ENCODE results near the gene PEAK1.

The PEAK1 gene

DNA sequence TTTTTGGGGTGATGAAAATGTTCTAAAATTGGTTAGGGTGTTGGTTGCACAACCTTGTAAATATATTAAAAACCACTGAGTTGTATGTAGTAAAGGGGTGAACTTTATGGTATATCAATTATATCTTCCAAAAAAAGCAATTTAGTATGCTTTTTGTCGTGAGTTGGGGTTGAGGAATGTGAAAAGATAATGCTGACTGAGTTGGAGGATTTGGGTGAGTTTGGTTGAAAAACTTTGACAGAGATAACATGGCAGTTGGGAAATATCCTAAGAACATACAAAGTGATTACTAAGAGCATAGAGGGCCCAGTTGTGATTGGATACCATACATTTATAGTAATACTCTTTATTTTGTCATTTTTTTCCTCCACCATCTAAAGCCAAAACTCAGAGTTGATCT lies 34.4 kb upstream of the PEAK1 start:
- H2AK5ac ChIP-seq (ENCODE audit: low read depth, low read length) = no peak overlapping the region
- H3K36me3 ChIP-seq (replicated peaks in 1 of 2; ENCODE audit: control insufficient read depth in 2 of 2, insufficient read depth in 2 of 2, low read length in 2 of 2) = peaks cover 3 to 31% of the 10 kb centered on the region in 2 donors
- H3K9me3 ChIP-seq (replicated peaks in 1 of 2; ENCODE audit: control insufficient read depth in 2 of 2, insufficient read depth in 1 of 2, low read depth in 1 of 2, low read length in 2 of 2) = peaks cover 1 to 12% of the 10 kb centered on the region in 2 donors
- no peak overlapping the region for H3K9ac ChIP-seq (ENCODE audit: low read depth, low read length, poor library complexity)
- H3K14ac ChIP-seq (ENCODE audit: low read length) = no peak overlapping the region
- no peak overlapping the region for H2BK12ac ChIP-seq (ENCODE audit: low read length)
- no peak overlapping the region for H3K27ac ChIP-seq (replicated peaks; ENCODE audit: low read length)
- no peak overlapping the region for H2BK5ac ChIP-seq (ENCODE audit: low read length)
- H3K27me3 ChIP-seq (ENCODE audit: control insufficient read depth in 3 of 3, insufficient read depth in 3 of 3, low read depth in 1 of 3, low read length in 3 of 3) = no peaks in the 10 kb centered on the region
- H3K18ac ChIP-seq (ENCODE audit: low read length) = no peak overlapping the region
- no peak overlapping the region for H3K4me2 ChIP-seq (ENCODE audit: insufficient read depth, low read length, poor library complexity, severe bottlenecking)
- no peak for DNase-seq (ENCODE audit: low spot score)
- H3K4me3 ChIP-seq (ENCODE audit: low read length in 2 of 2) = no peak overlapping the region
- H2AFZ ChIP-seq (ENCODE audit: low read length) = no peak overlapping the region
- H2BK120ac ChIP-seq (ENCODE audit: low read depth, low read length) = no peak overlapping the region
- no peak overlapping the region for H3K23ac ChIP-seq (ENCODE audit: low read depth, low read length, poor library complexity)
- no peaks in the 10 kb centered on the region for H3K79me1 ChIP-seq (ENCODE audit: low read depth, low read length)
- H3K4me1 ChIP-seq (ENCODE audit: control insufficient read depth in 2 of 2, insufficient read depth in 1 of 2, low read depth in 1 of 2, low read length in 2 of 2) = peaks cover 0 to 3% of the 10 kb centered on the region in 2 donors
- no peak overlapping the region for H4K8ac ChIP-seq (ENCODE audit: low read depth, low read length)
- no peak overlapping the region for H2BK15ac ChIP-seq (ENCODE audit: low read length)
- H4K91ac ChIP-seq (ENCODE audit: low read depth, low read length, poor library complexity) = no peak overlapping the region
- WGBS, 2 donors (ENCODE audit: extremely low coverage in 2 of 2, insufficient read length in 2 of 2, insufficient replicate concordance in 1 of 2) = 100% methylated on average over 1 of the region's 1 CpG; no CpG with 5 or more reads in 1 of the 2 donors
- H3K4ac ChIP-seq (ENCODE audit: low read length) = no peak overlapping the region

DNA sequence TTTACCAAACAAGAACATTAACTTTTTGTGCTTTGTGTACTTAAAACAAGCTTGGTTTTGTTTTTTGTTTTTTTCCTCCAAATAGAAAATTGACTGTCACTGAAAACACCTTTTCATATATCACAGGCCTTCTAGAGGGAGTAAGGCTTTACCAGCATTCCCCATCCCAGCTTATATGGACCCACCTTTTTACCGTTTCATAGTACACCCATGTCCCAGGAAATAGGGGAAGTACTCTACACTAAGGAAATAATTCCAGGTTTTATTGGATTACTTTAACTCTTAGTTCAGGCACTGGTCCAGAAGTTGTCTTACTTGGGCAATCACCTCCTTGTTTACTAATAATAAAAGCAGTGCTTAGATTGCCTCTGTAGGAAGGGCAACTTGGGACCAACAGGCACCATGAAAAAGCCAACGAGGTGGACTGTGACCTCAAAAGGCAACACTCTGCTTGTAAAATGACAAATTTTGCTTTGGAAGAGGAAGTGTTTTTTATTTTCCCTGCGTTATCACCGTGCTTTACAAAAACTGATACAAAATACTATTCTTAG lies 27.0 kb upstream of the PEAK1 start:
- H3K18ac ChIP-seq (ENCODE audit: low read length) = no peak overlapping the region
- H2AFZ ChIP-seq (ENCODE audit: low read length) = no peak overlapping the region
- H3K9ac ChIP-seq (ENCODE audit: low read depth, low read length, poor library complexity) = no peak overlapping the region
- H3K4me2 ChIP-seq (ENCODE audit: insufficient read depth, low read length, poor library complexity, severe bottlenecking) = no peak overlapping the region
- no peak overlapping the region for H2AK5ac ChIP-seq (ENCODE audit: low read depth, low read length)
- no peaks in the 10 kb centered on the region for H3K4me1 ChIP-seq (ENCODE audit: control insufficient read depth in 2 of 2, insufficient read depth in 1 of 2, low read depth in 1 of 2, low read length in 2 of 2)
- H4K91ac ChIP-seq (ENCODE audit: low read depth, low read length, poor library complexity) = no peak overlapping the region
- WGBS, 2 donors (ENCODE audit: extremely low coverage in 2 of 2, insufficient read length in 2 of 2, insufficient replicate concordance in 1 of 2) = no CpG with 5 or more reads among the region's 4 CpGs
- H3K14ac ChIP-seq (ENCODE audit: low read length) = no peak overlapping the region
- H2BK15ac ChIP-seq (ENCODE audit: low read length) = no peak overlapping the region
- no peak overlapping the region for H3K4ac ChIP-seq (ENCODE audit: low read length)
- H3K23ac ChIP-seq (ENCODE audit: low read depth, low read length, poor library complexity) = no peak overlapping the region
- no peak for DNase-seq (ENCODE audit: low spot score)
- H3K36me3 ChIP-seq (replicated peaks in 1 of 2; ENCODE audit: control insufficient read depth in 2 of 2, insufficient read depth in 2 of 2, low read length in 2 of 2) = peaks cover 0 to 36% of the 10 kb centered on the region in 2 donors
- peaks cover 1 to 12% of the 10 kb centered on the region in 2 donors for H3K9me3 ChIP-seq (replicated peaks in 1 of 2; ENCODE audit: control insufficient read depth in 2 of 2, insufficient read depth in 1 of 2, low read depth in 1 of 2, low read length in 2 of 2)
- no peak overlapping the region for H3K4me3 ChIP-seq (ENCODE audit: low read length in 2 of 2)
- H4K8ac ChIP-seq (ENCODE audit: low read depth, low read length) = no peak overlapping the region
- H3K79me1 ChIP-seq (ENCODE audit: low read depth, low read length) = no peaks in the 10 kb centered on the region
- no peak overlapping the region for H2BK120ac ChIP-seq (ENCODE audit: low read depth, low read length)
- no peak overlapping the region for H3K27ac ChIP-seq (replicated peaks; ENCODE audit: low read length)
- no peak overlapping the region for H2BK5ac ChIP-seq (ENCODE audit: low read length)
- no peak overlapping the region for H2BK12ac ChIP-seq (ENCODE audit: low read length)
- H3K27me3 ChIP-seq (ENCODE audit: control insufficient read depth in 3 of 3, insufficient read depth in 3 of 3, low read depth in 1 of 3, low read length in 3 of 3) = no peaks in the 10 kb centered on the region

DNA sequence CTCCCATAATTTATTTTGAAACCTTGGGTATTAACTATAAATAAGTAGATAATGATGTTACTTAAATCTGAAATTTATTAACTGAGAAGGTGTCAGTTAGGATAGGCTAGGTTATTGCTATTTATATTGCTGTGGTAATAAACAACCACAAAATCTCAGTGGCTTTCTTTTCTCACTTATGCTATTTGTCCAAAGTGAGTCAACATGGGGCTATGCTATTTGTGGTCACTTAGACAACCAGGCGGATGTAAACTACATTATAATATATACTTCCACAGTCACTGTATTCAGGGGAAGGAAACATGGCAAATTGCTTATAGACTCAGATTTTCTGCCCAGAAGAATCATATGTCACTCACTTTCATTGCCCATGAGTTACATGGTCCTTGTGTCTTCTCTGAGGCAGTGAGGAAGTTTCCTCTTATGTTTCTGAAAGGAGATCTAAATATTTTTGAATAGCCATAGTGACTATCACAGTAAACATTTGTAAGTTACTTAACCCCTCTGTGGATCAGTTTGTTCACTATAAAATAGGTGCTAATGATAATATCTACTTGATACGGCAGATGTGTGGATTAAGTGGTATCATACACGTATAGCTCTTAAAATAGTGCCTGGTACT lies 20.6 kb upstream of the PEAK1 start:
- Histone ChIP-seq H3K14ac (ENCODE audit: low read length) (no peak overlapping the region), H4K91ac (ENCODE audit: low read depth, low read length, poor library complexity) (no peak overlapping the region), H2BK120ac (ENCODE audit: low read depth, low read length) (no peak overlapping the region), H3K4me1 (ENCODE audit: control insufficient read depth in 2 of 2, insufficient read depth in 1 of 2, low read depth in 1 of 2, low read length in 2 of 2) (no peaks in the 10 kb centered on the region), H2BK12ac (ENCODE audit: low read length) (no peak overlapping the region), H2AFZ (ENCODE audit: low read length) (no peak overlapping the region), H2AK5ac (ENCODE audit: low read depth, low read length) (no peak overlapping the region), H3K23ac (ENCODE audit: low read depth, low read length, poor library complexity) (no peak overlapping the region), H3K27ac (replicated peaks; ENCODE audit: low read length) (no peak overlapping the region), H4K8ac (ENCODE audit: low read depth, low read length) (no peak overlapping the region), H3K4me2 (ENCODE audit: insufficient read depth, low read length, poor library complexity, severe bottlenecking) (no peak overlapping the region), H3K9me3 (replicated peaks in 1 of 2; ENCODE audit: control insufficient read depth in 2 of 2, insufficient read depth in 1 of 2, low read depth in 1 of 2, low read length in 2 of 2) (no peaks in the 10 kb centered on the region), H3K4ac (ENCODE audit: low read length) (no peak overlapping the region), H3K9ac (ENCODE audit: low read depth, low read length, poor library complexity) (no peak overlapping the region), H3K4me3 (ENCODE audit: low read length in 2 of 2) (no peak overlapping the region), H3K79me1 (ENCODE audit: low read depth, low read length) (no peaks in the 10 kb centered on the region), H3K36me3 (replicated peaks in 1 of 2; ENCODE audit: control insufficient read depth in 2 of 2, insufficient read depth in 2 of 2, low read length in 2 of 2) (peaks cover 0 to 5% of the 10 kb centered on the region in 2 donors), H2BK5ac (ENCODE audit: low read length) (no peak overlapping the region), H3K27me3 (ENCODE audit: control insufficient read depth in 3 of 3, insufficient read depth in 3 of 3, low read depth in 1 of 3, low read length in 3 of 3) (no peaks in the 10 kb centered on the region), H3K18ac (ENCODE audit: low read length) (no peak overlapping the region), H2BK15ac (ENCODE audit: low read length) (no peak overlapping the region)
- DNase-seq (ENCODE audit: low spot score) = no peak
- no CpG with 5 or more reads among the region's 3 CpGs for WGBS, 2 donors (ENCODE audit: extremely low coverage in 2 of 2, insufficient read length in 2 of 2, insufficient replicate concordance in 1 of 2)

DNA sequence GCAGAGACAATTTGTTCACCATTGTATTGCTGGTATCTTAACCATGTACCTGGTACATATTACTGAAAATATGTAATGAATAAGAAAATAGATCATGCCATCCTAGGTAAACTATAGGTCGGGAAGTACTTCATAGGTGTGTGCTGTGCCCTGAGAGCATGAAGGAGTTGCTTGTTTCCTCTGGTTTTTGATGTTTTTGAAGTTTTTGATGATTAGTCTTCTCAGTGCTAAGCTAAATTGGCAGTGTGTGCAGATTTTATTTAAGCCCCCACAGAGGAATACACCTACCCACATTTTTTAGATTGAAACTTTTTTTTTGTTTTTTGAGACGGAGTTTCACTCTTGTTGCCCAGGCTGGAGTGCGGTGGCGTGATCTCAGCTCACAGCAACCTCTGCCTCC lies 17.4 kb upstream of the PEAK1 start:
- H3K9me3 ChIP-seq (replicated peaks in 1 of 2; ENCODE audit: control insufficient read depth in 2 of 2, insufficient read depth in 1 of 2, low read depth in 1 of 2, low read length in 2 of 2) = no peaks in the 10 kb centered on the region
- H2BK5ac ChIP-seq (ENCODE audit: low read length) = no peak overlapping the region
- no peak overlapping the region for H2BK15ac ChIP-seq (ENCODE audit: low read length)
- H4K91ac ChIP-seq (ENCODE audit: low read depth, low read length, poor library complexity) = no peak overlapping the region
- DNase-seq (ENCODE audit: low spot score) = no peak
- peaks cover 0 to 5% of the 10 kb centered on the region in 2 donors for H3K36me3 ChIP-seq (replicated peaks in 1 of 2; ENCODE audit: control insufficient read depth in 2 of 2, insufficient read depth in 2 of 2, low read length in 2 of 2)
- H3K27me3 ChIP-seq (ENCODE audit: control insufficient read depth in 3 of 3, insufficient read depth in 3 of 3, low read depth in 1 of 3, low read length in 3 of 3) = no peaks in the 10 kb centered on the region
- H3K79me1 ChIP-seq (ENCODE audit: low read depth, low read length) = no peaks in the 10 kb centered on the region
- no peak overlapping the region for H3K14ac ChIP-seq (ENCODE audit: low read length)
- no peaks in the 10 kb centered on the region for H3K4me1 ChIP-seq (ENCODE audit: control insufficient read depth in 2 of 2, insufficient read depth in 1 of 2, low read depth in 1 of 2, low read length in 2 of 2)
- H4K8ac ChIP-seq (ENCODE audit: low read depth, low read length) = no peak overlapping the region
- no peak overlapping the region for H3K27ac ChIP-seq (replicated peaks; ENCODE audit: low read length)
- H3K4me2 ChIP-seq (ENCODE audit: insufficient read depth, low read length, poor library complexity, severe bottlenecking) = no peak overlapping the region
- no peak overlapping the region for H3K4me3 ChIP-seq (ENCODE audit: low read length in 2 of 2)
- no peak overlapping the region for H3K9ac ChIP-seq (ENCODE audit: low read depth, low read length, poor library complexity)
- H2BK120ac ChIP-seq (ENCODE audit: low read depth, low read length) = no peak overlapping the region
- no peak overlapping the region for H3K23ac ChIP-seq (ENCODE audit: low read depth, low read length, poor library complexity)
- no peak overlapping the region for H3K18ac ChIP-seq (ENCODE audit: low read length)
- no peak overlapping the region for H2AK5ac ChIP-seq (ENCODE audit: low read depth, low read length)
- H3K4ac ChIP-seq (ENCODE audit: low read length) = no peak overlapping the region
- WGBS, 2 donors (ENCODE audit: extremely low coverage in 2 of 2, insufficient read length in 2 of 2, insufficient replicate concordance in 1 of 2) = no CpG with 5 or more reads among the region's 4 CpGs
- H2AFZ ChIP-seq (ENCODE audit: low read length) = no peak overlapping the region
- H2BK12ac ChIP-seq (ENCODE audit: low read length) = no peak overlapping the region
